ENCODE data around the gene GLO1.

GLO1 gene

DNA sequence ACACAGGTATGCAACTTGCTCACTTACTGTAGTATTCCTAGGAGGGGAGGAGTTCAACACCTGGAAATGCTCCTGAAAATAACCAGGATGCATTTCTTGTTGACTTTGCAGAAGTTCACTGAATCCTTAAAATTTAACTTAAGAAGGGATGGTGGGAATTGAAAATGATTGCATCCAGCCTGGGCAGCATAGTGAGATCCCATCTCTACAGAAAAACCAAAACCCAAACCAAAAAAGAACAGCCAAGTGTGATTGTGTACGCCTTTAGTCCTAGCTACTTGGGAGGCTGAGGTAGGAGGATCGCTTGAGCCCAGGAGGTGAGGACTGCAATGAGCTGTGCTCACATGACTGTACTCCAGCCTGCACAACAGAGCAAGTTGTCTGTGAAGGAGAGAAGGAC is 13.9 kb upstream of the GLO1 start:
- H4K20me1 ChIP-seq (ENCODE audit: insufficient read depth, low read length): no peaks in the 10 kb centered on the region
- no peak overlapping the region for H3K4me2 ChIP-seq (ENCODE audit: low read depth, low read length)
- H3F3A ChIP-seq (ENCODE audit: insufficient read depth, low read length): no peaks in the 10 kb centered on the region
- H3K4me1 ChIP-seq (ENCODE audit: low read length): peaks cover 9% of the 10 kb centered on the region; the same call in 1 of the 2 replicates
- no peaks in the 10 kb centered on the region for H3K27me3 ChIP-seq (replicated peaks; ENCODE audit: insufficient read depth, low read length)
- H3K9me2 ChIP-seq (replicated peaks; ENCODE audit: insufficient read depth, low read length): no peaks in the 10 kb centered on the region
- no peaks in the 10 kb centered on the region for H3K36me3 ChIP-seq (replicated peaks; ENCODE audit: insufficient read depth, low read length)
- no peak overlapping the region for H2AFZ ChIP-seq (ENCODE audit: low read length)
- no peaks in the 10 kb centered on the region for H3K79me2 ChIP-seq (ENCODE audit: low read length)
- no peak for DNase-seq
- no peak overlapping the region for H3K9ac ChIP-seq (ENCODE audit: low read length)
- no peak overlapping the region for H3K4me3 ChIP-seq (ENCODE audit: low read length)
- H3K9me3 ChIP-seq (replicated peaks; ENCODE audit: insufficient read depth, low read length): no peaks in the 10 kb centered on the region
- H3K27ac ChIP-seq (ENCODE audit: low read length): no peak overlapping the region
- TF ChIP-seq EZH2 (optimal IDR thresholded peaks at IDR 0.05; ENCODE audit: low read depth, low read length) (no peak), EZH2phosphoT487 (IDR thresholded peaks at IDR 0.05; ENCODE audit: low read length) (no peak)
- TF ChIP-seq, protein P1, sequence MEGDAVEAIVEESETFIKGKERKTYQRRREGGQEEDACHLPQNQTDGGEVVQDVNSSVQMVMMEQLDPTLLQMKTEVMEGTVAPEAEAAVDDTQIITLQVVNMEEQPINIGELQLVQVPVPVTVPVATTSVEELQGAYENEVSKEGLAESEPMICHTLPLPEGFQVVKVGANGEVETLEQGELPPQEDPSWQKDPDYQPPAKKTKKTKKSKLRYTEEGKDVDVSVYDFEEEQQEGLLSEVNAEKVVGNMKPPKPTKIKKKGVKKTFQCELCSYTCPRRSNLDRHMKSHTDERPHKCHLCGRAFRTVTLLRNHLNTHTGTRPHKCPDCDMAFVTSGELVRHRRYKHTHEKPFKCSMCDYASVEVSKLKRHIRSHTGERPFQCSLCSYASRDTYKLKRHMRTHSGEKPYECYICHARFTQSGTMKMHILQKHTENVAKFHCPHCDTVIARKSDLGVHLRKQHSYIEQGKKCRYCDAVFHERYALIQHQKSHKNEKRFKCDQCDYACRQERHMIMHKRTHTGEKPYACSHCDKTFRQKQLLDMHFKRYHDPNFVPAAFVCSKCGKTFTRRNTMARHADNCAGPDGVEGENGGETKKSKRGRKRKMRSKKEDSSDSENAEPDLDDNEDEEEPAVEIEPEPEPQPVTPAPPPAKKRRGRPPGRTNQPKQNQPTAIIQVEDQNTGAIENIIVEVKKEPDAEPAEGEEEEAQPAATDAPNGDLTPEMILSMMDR (IDR thresholded peaks at IDR 0.05; ENCODE audit: low read length): no peak

DNA sequence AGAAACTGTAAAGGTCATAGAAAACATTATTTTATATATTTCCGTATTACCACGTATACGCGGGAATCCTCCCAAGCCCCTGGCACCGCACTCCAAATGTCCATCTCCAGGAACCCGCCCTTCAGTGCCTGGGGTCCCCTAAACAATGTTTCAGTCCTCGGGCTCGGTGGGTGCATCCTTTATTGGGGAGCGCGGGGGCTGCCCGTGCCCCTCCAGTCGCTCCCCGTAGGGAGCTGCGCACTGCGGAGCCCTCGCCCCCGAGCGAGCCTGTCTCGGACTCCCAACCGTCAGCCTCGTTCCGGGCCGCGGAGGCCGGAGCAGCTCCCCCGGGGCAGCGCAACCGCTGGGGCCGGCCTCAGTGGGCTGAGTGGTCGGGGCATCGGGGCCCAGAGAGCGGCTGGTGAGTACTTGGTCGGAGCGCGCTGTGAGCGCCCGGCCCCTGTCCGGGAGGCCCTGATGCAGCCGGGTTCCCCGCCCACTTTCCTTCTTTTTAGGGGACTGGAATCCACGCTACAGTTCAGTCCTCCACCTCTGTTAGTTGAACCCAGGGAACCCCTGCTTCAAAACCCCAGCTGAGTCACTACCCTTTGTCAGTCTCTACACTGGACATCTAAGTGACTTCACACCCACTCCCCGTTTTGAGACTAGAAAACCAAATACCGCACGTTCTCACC is 12.2 kb upstream of the GLO1 start, which contains the start of gene DNAH8:
DNAH8 (plus strand) TSS at position 296 of the 674 bp plus-strand sequence. CDS start 7,499 bp downstream, outside the sequence.
- Histone ChIP-seq H3K9ac (ENCODE audit: low read length) (no peak within 1 kb of the TSS), H3K4me2 (ENCODE audit: low read depth, low read length) (no peak within 1 kb of the TSS), H2AFZ (ENCODE audit: low read length) (no peak within 1 kb of the TSS), H3K36me3 (replicated peaks; ENCODE audit: insufficient read depth, low read length) (no peaks in the 10 kb centered on the region), H3K9me3 (replicated peaks; ENCODE audit: insufficient read depth, low read length) (no peaks in the 10 kb centered on the region), H3K9me2 (replicated peaks; ENCODE audit: insufficient read depth, low read length) (no peaks in the 10 kb centered on the region), H3K79me2 (ENCODE audit: low read length) (no peaks in the 10 kb centered on the region), H3K27me3 (replicated peaks; ENCODE audit: insufficient read depth, low read length) (no peaks in the 10 kb centered on the region), H3K4me1 (ENCODE audit: low read length) (peaks cover 9% of the 10 kb centered on the region; the same call in 1 of the 2 replicates), H3K27ac (ENCODE audit: low read length) (no peak within 1 kb of the TSS), H4K20me1 (ENCODE audit: insufficient read depth, low read length) (no peaks in the 10 kb centered on the region), H3K4me3 (ENCODE audit: low read length) (no peak within 1 kb of the TSS), H3F3A (ENCODE audit: insufficient read depth, low read length) (no peaks in the 10 kb centered on the region)
- no peak for DNase-seq
- TF ChIP-seq EZH2phosphoT487 (IDR thresholded peaks at IDR 0.05; ENCODE audit: low read length) (no peak), EZH2 (optimal IDR thresholded peaks at IDR 0.05; ENCODE audit: low read depth, low read length) (no peak)
- TF ChIP-seq, protein P1 (IDR thresholded peaks at IDR 0.05; ENCODE audit: low read length): no peak

DNA sequence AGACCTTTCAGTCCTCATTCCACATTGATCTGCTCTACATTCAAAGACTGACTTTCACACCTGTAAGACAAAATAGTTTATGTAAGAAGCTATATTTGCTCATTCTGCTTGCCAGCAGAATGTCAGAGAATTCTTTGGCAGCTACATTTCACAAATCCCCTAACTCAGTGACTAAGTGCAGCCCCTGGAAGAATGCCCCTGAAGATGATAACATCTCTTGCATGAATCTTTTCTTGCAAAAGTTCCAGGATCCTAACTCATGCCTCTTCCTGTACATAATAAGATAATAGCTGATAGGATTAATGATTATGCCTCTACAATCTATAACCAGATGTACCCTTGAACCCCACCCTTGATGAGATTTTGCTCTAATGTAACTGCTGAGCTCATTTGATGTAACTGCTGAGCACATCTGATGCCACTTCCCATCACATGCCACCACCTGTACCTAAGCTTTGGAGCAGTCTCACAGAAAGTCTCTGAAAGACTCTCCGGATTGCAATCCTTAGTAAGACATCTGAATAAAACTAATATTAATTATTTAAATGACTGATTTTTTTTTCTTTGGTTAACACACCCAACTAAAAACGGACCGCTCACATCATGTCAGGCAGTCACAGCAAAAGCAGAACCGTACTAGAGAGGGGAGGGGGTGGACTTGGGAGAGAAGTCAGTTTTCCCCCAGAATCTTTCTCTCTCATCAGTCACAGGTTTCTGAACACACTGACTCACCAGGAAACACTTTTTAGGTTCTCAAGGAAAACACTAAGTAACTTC is 11.5 kb upstream of the GLO1 start:
- Histone ChIP-seq H3K79me2 (ENCODE audit: low read length) (no peaks in the 10 kb centered on the region), H3K4me3 (ENCODE audit: low read length) (no peak overlapping the region), H3K9ac (ENCODE audit: low read length) (no peak overlapping the region), H3K27me3 (replicated peaks; ENCODE audit: insufficient read depth, low read length) (no peaks in the 10 kb centered on the region), H3K4me2 (ENCODE audit: low read depth, low read length) (no peak overlapping the region), H2AFZ (ENCODE audit: low read length) (no peak overlapping the region), H3K9me3 (replicated peaks; ENCODE audit: insufficient read depth, low read length) (no peaks in the 10 kb centered on the region), H4K20me1 (ENCODE audit: insufficient read depth, low read length) (no peaks in the 10 kb centered on the region), H3K36me3 (replicated peaks; ENCODE audit: insufficient read depth, low read length) (no peaks in the 10 kb centered on the region), H3F3A (ENCODE audit: insufficient read depth, low read length) (no peaks in the 10 kb centered on the region), H3K9me2 (replicated peaks; ENCODE audit: insufficient read depth, low read length) (no peaks in the 10 kb centered on the region), H3K4me1 (ENCODE audit: low read length) (peaks cover 9% of the 10 kb centered on the region; the same call in 1 of the 2 replicates), H3K27ac (ENCODE audit: low read length) (no peak overlapping the region)
- TF ChIP-seq EZH2phosphoT487 (IDR thresholded peaks at IDR 0.05; ENCODE audit: low read length) (no peak), EZH2 (optimal IDR thresholded peaks at IDR 0.05; ENCODE audit: low read depth, low read length) (no peak)
- TF ChIP-seq, protein P1 (IDR thresholded peaks at IDR 0.05; ENCODE audit: low read length): no peak
- DNase-seq: no peak
